ENCODE results near the gene MYO16.

MYO16 gene

DNA sequence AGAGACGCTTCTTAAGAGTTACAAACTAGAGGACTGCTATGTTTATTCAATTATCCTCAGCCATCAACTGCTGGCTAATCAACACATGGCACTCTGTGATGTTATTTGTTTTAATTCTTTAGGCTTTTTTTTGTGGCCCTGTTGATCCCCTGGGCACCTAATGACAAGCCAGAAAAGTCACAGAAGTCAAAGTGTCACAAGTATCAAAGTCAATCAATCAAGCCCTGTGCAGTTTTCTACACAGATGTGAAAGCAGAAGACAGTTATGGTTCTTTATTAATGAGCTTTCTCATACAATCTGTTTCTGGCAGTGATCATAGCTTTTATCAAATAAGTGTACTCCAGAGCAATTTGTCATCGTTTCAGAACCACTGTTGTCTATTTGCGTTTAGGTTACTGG lies 34.3 kb downstream of the MYO16 start:
- DNase-seq (ENCODE audit: low read depth in 2 of 2): no peak

GRCh38 chr13:108667205-108667604 lies 37.8 kb downstream of the MYO16 start:
- no peak for DNase-seq (ENCODE audit: low read depth in 2 of 2)

GRCh38 chr13:108669381-108669780 lies 40.0 kb downstream of the MYO16 start:
- no peak for DNase-seq (ENCODE audit: low read depth in 2 of 2)

DNA sequence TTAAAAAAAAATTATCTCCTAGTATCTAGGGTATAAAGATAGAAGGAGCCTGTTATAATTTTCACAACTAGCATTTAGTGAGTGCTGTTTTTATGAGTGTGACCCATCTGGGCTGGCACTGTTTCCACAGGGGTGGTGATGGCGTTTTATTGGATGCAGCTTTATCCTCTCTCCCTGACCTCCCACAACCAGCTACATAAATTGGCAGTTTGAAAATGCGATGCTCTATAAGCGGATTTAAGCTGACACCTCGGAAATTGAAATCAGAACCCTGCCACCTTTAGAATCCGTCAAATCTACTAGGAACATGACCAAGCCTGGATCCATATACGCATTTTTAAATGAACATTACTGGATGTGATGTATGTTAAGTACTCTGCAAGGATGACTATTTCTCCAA lies 44.9 kb downstream of the MYO16 start:
- no peak for DNase-seq (ENCODE audit: low read depth in 2 of 2)

- no peak for DNase-seq (ENCODE audit: low read depth in 2 of 2)
Measured at GRCh38 chr13:108674771-108675170, 45.4 kb downstream of the MYO16 start.

- DNase-seq (ENCODE audit: low read depth in 2 of 2): no peak
Measured at GRCh38 chr13:108676620-108677019, 47.2 kb downstream of the MYO16 start.

DNA sequence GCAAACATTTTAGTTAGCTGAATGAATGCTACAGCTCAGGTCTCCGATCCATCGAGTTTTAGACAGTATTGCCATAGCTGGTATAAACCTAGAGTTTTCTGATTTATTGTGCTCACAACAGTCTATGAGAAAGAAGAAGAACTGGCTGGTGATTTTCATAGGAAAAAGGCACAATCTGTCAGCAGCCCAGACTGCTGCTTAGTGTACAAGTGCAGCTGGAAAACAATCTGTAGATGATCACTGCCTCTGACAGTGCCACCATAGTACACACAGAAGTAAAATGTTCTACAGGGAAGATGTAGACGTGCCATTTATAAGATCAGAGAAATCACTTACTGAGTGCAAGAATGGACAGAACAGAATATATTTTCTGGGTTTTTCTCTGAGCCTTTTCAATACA lies 48.4 kb downstream of the MYO16 start:
- DNase-seq (ENCODE audit: low read depth in 2 of 2): no peak

GRCh38 chr13:108680011-108680410 lies 50.6 kb downstream of the MYO16 start:
- no peak for DNase-seq (ENCODE audit: low read depth in 2 of 2)

DNA sequence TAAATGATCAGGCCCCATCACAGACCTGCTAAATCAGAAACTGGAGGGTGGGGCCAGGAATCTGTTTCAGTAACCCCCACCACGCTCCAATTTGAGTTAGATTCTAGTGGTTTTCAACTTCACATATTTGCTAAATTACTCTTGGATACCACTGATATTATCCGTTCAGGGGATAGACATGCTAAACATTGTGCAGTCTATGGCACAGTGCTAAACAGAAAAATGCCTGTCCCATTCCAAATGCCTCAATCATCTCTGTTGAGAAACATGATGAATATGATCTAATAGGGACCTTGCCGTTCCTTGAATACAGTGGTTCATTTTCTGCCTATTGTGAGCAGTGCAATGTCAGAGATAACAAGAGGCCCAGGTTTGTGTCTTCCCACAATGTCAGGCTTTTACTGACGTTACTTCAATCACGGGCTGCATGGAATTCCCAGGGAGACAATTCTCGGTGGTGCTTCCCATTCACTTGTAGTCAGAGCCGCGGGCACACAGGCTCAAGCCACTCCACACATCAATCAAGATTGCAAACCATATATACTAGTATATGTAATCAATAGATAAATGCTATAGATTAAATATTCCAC lies 52.7 kb downstream of the MYO16 start:
- no peak for DNase-seq (ENCODE audit: low read depth in 2 of 2)

DNA sequence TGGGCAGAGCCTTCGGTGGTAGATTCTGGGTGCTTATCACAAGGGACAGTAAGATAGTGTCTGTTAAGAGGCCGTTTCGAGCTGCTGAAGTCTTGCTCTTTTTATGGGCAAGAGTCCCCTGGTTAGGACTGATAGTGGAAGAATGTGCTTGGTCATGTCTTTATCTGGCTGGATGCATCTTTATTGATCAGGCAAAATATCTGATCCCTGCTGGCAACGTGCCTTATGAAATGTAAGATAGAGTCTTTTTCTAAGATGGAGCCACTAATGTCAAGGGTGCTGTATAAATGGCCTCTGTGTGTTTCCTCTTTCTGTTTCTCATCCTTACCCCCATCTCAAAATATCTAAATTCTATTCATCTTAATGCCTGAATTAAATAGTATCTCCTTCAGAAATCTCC lies 53.3 kb downstream of the MYO16 start:
- DNase-seq (ENCODE audit: low read depth in 2 of 2): no peak

DNA sequence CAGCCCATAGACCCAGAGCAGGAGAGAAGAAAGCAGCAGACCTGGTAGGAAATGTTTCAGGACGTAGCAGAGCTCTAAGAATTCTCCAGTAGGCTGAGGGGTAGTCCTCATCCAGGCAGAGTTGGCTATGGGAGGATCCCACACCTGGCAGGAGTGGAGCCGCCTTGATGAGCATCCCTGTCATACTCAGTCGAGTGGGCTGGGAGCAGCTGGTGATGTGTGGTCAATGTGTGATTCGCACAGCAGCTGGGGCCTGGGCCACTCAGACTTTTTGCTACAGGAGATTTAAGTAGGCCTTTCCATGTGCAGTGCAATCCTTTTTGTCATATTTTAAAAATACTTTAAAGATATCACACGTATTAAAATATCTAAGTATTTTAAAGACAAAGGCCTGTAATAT lies 56.6 kb downstream of the MYO16 start:
- DNase-seq (ENCODE audit: low read depth in 2 of 2): no peak

DNA sequence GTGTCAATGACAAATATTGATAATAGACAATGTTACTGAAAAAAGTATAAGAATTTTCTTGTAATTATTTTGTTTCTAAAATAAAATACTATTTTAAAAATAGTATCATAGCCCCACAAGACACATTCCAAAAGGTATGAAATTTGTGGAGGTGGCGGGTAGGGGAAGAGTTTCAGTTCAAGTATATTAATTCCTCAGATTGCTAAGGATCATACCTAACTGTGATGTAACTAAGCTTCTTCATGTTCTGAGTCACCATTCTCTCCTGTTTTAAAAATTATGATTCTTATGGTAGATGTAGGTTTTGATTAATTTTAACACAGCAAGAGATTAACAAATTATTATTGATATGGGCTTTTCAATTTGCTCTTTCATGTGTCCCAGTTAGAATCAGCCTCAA lies 61.3 kb downstream of the MYO16 start:
- DNase-seq (ENCODE audit: low read depth in 2 of 2): no peak

DNA sequence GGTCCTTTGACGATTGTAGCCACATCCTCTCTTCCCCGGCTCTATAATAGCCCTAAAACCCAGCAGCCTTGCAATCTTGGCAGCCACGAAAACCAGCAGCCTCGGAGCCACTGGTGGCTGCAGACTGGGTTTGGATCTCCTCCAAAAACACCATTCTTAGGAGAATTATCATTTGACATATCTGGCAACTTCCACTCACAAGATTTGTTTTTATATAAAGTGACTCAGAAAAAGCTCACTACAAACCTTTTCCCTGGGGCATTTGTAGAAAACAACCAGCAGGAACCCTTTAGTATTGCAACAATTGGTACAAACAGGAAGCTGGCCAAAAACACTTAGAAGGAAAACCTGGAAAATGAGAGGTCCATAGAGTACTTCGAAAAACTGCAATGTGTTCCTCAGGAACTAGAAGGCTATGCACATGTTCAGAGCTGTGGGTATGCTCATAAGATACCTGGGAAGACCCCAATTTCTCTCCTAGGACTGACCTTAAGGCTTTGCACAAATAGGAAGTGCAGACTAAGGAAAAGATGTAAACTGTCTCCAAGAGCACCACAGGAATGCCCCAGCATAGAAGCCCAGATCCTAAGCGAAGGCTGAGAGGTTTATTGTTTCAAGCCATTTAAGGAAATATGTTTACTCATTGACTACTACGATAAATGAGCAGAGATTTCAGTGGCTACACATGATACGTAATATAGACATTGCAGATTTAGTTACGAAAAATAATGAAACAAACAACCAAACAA lies 71.2 kb downstream of the MYO16 start:
- no peak for DNase-seq (ENCODE audit: low read depth in 2 of 2)

DNA sequence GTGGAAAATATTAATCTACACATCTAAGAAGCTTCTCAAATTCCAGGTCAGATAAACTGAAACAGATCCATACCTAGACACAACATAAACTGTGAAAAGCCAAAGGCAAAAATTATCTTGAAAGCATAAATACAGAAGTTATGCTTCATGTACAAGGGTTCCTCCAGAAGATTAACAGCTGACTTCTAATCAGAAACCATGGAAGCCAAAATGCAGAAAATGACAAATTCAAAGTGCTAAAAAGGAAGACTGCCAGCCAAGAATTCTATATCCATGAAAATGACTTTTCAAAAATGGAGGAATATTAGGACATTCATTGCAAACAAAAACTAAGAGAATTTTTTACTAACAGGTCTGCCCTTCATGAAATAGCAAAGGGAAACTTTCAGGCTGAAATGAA lies 72.8 kb downstream of the MYO16 start:
- no peak for DNase-seq (ENCODE audit: low read depth in 2 of 2)

DNA sequence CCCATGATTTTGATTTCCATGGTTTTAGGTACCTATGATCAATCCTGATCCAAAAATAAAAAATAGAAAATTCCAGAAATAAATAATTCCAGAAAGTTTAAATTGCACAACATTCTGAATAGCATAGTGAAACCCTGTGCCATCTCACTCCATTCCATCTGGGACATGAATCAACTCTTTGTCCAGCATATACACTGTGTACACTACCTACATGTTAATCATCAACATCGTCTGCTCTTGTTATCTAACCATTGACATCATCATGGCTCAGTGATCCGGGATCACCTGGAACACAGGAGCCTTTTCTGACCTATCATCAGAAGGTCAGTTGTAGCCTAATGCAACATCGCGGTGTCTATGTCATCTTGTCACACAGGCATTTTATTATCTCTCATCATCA lies 75.6 kb downstream of the MYO16 start:
- no peak for DNase-seq (ENCODE audit: low read depth in 2 of 2)

DNA sequence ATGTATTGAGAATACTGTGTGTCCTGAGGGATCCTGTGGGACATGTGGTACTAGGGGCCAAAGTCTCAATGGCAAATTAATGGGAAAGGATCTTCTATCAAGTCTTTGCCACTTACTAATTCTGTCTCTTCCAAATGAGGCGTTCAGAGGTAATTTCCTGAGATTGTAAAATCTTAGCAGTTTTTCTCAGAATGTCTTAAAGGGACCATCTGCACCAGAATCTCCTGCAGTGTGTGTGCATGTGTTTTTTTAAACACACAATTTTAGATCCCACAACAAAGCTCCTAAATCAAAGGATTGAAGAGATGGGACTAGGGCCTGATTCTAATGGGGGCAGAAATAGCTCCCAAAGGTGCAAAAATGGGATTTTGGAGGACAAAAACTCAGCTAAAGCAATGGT lies 78.2 kb downstream of the MYO16 start:
- DNase-seq (ENCODE audit: low read depth in 2 of 2): no peak

DNA sequence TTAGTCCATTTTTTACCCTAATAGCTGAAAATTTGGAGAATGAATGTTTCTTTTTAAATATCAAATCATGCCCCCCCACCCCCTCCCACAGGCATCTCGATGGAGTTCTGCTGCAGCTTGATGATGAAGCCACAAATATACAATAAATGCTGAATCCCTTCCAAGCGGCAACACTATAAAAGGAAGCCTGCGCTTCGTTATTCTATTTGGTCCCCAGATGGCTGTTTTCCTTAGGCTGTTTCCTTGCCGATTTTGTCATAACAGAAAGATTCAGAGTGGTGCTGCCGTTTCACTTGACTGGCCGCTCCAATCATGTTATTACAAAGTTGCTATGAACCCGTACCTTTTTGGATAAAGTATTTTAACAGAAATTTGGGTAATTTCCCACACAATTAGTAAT lies 79.5 kb downstream of the MYO16 start:
- DNase-seq (ENCODE audit: low read depth in 2 of 2): no peak

DNA sequence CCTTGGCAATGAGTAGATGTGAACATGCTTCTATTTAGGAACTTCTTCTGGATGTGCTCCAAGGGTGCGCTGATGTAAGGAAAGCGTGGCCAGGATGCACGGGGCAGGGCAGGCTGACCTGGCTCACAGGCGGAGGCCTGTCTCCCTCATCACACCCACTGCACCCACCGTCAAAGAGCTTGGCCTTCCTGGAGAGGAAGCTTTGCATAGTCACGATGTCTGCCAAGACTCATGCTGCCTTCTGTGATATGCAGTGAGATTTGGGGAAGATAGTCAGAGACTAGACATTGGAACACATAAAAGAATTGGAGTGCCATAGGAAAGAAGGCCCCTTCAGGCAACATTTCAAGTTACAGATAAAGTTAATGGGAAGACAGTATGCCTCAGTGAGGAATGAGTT lies 82.0 kb downstream of the MYO16 start:
- no peak for DNase-seq (ENCODE audit: low read depth in 2 of 2)

DNA sequence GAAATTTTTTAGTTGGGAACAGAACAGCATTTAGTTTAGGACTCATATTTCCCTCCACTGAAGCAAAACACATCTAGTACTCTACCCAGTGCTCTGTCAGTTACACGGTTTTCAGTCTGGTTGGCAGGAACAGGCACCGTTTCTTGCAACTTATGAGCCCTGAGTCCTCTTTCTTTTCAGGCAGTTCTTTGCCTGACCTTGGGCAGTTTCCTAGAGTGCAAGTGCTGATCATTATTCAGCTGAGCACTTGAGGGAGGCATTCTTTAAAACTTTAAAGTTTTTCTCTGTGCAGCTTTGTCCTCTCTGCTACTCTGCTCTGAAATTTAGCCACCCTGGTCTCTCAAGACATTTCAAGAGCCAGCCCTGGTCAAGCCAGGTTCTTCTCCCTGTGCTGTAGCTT lies 96.1 kb downstream of the MYO16 start:
- no peak for DNase-seq (ENCODE audit: low read depth in 2 of 2)

- DNase-seq (ENCODE audit: low read depth in 2 of 2): no peak
Measured at GRCh38 chr13:108728370-108728769, 99.0 kb downstream of the MYO16 start.

- no peak for DNase-seq (ENCODE audit: low read depth in 2 of 2)
Measured at GRCh38 chr13:108733022-108733560, 103.7 kb downstream of the MYO16 start.

DNA sequence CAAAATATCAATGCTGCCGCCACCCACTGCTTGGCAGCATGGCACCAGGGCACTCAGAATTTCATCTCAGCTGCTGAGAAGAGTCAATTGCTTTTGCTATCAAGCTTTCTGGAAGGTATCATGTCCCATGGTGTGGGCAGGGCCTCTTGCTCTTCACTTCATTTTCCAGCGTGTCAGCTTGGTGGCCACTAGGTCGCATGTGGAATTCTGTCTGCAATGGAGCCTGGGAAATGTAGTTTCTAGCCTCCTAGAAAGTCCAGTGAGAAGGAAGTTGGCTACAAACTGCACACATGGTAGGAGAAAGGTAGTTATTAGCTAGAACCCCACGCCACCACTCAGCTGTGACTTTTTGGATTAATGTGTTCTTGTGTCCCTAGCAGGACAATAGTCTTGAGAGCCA lies 105.3 kb downstream of the MYO16 start:
- no peak for DNase-seq (ENCODE audit: low read depth in 2 of 2)

- DNase-seq (ENCODE audit: low read depth in 2 of 2): no peak
Measured at GRCh38 chr13:108741930-108742329, 112.5 kb downstream of the MYO16 start.
